ENCODE measurements around the gene SUN2.

GRCh38 chr22:38715176-38715764 lies 40.5 kb downstream of the SUN2 start:
- TF ChIP-seq, protein P1, sequence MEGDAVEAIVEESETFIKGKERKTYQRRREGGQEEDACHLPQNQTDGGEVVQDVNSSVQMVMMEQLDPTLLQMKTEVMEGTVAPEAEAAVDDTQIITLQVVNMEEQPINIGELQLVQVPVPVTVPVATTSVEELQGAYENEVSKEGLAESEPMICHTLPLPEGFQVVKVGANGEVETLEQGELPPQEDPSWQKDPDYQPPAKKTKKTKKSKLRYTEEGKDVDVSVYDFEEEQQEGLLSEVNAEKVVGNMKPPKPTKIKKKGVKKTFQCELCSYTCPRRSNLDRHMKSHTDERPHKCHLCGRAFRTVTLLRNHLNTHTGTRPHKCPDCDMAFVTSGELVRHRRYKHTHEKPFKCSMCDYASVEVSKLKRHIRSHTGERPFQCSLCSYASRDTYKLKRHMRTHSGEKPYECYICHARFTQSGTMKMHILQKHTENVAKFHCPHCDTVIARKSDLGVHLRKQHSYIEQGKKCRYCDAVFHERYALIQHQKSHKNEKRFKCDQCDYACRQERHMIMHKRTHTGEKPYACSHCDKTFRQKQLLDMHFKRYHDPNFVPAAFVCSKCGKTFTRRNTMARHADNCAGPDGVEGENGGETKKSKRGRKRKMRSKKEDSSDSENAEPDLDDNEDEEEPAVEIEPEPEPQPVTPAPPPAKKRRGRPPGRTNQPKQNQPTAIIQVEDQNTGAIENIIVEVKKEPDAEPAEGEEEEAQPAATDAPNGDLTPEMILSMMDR (IDR thresholded peaks at IDR 0.05; ENCODE audit: control extremely low read depth in 1 of 3, insufficient read depth in 1 of 3, low read depth in 1 of 3, low read length in 3 of 3): no peak
- TF ChIP-seq BRCA1 (IDR thresholded peaks at IDR 0.05; ENCODE audit: low read depth, low read length) (no peak), CEBPB (IDR thresholded peaks at IDR 0.05; ENCODE audit: low read depth, low read length) (no peak), USF2 (IDR thresholded peaks at IDR 0.05; ENCODE audit: low read length) (no peak), POLR2A (IDR thresholded peaks at IDR 0.05; ENCODE audit: control extremely low read depth in 1 of 2, low read depth in 2 of 2, low read length in 2 of 2) (no peak), GABPA (IDR thresholded peaks at IDR 0.05; ENCODE audit: borderline replicate concordance, insufficient read depth, low read length) (no peak)
